HUDEP-2 (cell line): ENCODE results near the gene CTSW.

Experiments
- DNase-seq, 76 experiments: peaks; one replicate each; lab custom pipeline; 2025; ENCODE audit not compliant: unreplicated experiment in 76 of 76; lab: John Stamatoyannopoulos, UW

The CTSW gene

GRCh38 chr11:65866509-65867283 lies 12.9 kb upstream of the CTSW start:
- no peak for DNase-seq

DNA sequence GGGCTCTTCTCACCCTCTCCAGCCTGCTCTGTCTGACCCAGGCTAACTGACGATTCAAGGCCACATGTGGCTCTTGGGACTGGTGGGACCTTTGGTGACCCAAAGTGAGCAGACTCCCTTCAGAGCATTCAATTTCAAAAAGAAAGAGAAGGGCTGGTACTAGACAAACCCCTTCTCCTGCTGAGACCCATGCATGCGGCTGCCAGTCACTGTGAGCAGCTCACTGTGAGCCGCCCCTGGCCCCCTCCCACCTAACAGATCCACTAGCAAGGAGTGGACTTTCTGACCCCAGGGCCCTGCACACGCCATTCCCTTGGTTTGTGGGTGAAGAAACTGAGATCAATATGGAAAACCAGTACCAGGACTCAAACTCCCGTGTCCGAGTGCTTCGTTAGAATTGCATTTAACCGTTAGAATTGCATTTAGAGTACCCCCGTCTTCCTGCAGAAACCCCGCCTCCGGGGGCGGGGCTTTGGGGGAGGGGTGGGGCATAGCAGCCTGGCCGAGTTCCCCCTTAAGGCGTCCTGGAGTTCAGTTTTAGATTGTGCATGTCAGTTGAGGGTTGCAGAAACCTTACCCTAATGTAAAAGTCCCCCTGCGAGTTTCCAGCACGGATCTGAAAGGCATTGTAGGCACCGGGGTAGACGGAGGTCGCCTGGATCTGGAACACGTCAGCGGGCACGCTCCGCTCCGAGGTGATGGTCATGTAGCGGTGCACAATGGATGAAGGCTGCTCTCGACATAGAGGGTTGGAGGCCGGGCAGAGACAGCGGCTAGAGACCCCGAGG lies 12.2 kb upstream of the CTSW start:
- peak in 4 of 76 experiments; percentile 3 to 15 (median 6) for DNase-seq

DNA sequence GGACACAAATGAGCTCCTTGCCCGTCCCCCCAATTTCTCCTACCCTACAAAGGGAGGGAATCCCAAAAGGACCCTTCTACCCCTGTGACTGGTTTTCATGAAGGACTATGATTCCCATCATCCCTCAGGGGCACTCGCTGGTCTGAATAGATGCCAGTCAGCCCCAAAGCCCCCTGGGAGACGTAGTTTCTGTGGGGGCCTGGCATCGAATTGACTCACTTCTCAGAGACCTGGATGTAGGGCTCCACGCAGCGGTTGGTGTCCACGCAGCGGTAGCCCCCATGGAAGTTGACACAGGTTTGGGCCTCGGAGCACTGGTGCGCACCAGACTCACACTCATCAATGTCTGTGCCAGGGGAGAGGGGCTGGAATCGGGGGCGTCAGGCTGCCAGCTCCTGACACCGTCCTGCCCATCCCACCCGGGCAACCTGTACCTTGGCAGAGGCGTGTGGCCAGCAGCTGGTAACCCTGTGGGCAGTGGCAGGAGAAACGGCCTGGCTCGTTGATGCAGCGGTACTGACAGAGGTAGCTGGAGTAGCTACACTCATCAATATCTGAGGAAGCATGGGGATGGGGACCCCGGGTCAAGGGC lies 11.5 kb upstream of the CTSW start:
- DNase-seq = peak in 2 of 76 experiments; percentile 16 to 21

DNA sequence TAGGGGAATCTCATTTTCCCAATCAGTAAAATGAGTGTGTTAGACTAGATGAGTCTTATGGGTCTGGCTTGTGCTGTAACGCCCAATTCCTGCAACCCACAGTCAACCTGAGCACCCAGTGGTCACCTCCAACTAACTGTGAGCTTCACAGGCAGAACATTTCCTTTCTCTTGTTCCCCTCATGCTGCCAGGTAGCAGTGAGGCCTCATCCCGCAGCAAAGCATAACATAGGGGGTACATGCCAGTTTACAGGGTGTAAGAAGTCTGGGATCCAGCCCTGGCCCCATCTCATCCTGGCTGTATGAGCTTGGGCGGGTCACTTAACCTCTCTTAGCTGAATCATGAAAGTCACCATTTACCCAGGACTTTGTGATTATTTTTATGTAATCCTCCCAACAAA lies 10.7 kb upstream of the CTSW start:
- DNase-seq = no peak

- peak in 1 of 76 experiments; percentile 7 for DNase-seq
Observed at GRCh38 chr11:65869643-65870306, 9.9 kb upstream of the CTSW start.

DNA sequence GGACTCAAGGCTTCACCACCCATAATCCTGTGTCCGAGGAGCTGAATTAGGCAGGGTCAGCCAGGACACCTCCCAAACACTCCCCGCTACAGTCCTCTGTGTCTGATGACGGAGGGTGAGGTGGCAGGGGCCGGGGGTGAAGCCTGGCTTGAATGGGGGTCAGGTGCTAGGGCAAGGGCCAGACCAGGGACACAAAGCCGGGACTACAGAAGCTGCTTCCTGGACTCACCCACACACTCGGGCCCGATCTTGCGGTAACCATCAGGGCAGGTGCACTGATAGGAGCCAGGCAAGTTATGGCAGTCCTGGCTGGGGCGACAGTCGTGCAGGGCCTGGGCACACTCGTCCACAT lies 9.4 kb upstream of the CTSW start:
- no peak for DNase-seq

DNA sequence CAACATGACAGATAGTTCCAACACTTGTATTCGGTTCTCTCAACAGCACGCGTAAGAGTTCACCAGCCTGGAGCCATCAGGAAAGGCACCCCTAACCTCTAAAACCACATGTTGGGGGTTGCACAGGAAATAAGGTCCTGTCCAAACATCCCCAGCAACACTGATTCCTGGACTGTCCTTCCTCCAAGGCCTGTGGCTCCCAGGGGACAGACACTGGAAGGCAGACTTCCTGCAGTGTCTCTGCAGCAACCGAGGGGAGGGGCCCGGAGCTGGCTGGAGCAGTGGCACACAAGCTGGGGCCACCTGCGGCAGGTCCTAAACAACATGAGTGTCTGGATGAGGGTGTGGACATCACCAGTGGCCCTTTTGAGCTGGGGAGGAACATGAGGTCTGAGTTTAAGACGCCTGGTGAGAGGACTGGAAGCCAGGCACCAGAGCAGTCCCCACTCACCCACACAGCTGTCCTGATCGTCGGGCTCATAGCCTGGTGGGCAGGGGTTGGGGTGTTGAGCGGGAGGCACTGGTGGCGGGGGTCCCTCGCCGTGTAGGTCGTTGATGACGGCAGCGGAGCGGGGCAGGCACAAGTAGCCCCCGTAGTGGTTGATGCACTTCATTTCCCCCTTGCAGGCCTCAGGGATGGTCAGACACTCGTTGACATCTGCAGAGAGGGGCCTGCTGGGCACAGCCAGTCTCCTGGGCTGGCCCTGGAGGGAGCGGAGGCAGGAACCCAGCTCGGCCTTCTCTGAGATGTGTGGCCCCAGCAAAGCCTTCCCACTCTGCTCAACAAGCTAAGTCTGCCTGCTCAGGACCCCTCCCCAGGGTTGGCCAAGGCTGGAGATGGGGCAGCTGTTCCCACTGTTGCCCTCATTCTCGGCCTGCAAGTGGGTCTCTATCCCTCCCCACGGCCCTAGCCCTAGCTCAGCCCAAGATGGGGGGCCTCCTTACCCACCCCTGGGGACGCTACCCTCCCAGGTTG lies 8.6 kb upstream of the CTSW start:
- no peak for DNase-seq

- no peak for DNase-seq
Observed at GRCh38 chr11:65871811-65872548, 7.7 kb upstream of the CTSW start.

- no peak for DNase-seq
Observed at GRCh38 chr11:65872586-65873317, 6.9 kb upstream of the CTSW start, which contains the start of gene EFEMP2. TSS of gene EFEMP2 (minus strand) at chr11:65872800. CDS start at chr11:65872354, 446 bp downstream.

DNA sequence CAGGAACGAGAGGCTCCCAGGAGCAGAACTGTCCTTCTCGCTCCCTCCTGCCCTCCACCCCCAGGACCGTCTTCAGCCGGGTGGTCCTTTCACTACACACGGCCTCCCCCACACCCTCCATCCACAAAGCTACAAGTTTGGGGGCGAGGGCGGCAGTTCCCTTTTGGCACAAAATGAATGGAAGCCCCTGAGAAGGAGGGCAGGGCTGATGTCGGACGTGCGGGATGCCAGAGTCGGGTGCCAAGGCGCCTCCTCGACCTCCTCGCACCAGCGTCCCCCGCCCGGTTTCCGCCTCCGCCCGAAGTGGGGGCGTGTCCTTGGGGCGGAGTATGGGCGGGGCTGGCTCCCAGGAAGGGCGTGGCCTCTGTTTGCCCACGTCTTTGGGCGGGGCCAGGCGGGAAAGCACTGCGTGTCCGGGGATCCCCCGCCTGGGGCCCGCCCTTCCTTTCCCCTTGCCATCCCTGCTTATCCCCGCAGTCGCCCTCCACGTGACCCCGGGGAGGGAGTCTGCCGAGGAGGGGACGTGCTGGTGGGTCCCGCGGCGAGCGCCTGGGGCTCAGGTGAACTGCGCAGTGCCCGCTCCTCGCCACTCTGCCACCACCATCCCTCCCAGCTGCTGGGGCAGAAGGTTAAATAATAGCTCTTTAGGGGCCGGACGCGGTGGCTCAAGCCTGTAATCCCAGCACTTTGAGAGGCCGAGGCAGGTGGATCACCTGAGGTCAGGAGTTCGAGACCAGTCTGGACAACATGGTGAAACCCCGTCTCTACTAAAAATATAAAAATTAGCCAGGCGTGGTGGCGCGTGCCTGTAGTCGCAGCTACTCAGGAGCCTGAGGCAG lies 6.1 kb upstream of the CTSW start:
- DNase-seq = peak in 73 of 76 experiments; percentile 58 to 96 (median 86)

- no peak for DNase-seq
Observed at GRCh38 chr11:65880027-65880426, 390 bp downstream of the CTSW start.

DNA sequence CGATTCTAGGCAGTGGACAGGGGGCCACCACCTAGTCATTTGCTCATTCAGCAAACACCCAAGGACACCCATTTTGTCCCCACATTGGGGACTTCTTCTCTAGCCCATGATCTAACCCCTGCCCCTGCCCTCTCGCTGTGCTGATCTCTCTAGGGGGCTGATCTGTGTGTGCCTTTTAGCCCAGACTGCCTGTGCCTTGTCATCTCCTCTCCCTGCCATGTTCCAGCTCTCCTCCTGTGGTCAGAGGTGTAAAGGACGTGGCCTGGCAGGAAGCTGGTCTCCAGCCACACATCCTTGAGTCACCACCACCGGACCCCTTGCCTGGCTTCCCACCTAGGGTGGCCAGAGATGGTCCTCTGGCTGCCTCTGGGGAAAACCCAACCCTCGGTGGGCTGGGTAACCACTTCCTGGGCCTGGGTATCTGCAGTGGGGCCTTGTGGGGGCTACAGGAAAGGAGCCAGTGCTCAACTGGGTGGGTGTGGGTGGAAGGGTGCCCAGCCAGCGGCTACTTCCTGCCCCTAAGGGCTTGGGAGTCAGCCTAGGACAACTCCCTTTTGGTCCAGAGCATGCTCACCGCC lies 1.3 kb downstream of the CTSW start:
- DNase-seq = no peak

DNA sequence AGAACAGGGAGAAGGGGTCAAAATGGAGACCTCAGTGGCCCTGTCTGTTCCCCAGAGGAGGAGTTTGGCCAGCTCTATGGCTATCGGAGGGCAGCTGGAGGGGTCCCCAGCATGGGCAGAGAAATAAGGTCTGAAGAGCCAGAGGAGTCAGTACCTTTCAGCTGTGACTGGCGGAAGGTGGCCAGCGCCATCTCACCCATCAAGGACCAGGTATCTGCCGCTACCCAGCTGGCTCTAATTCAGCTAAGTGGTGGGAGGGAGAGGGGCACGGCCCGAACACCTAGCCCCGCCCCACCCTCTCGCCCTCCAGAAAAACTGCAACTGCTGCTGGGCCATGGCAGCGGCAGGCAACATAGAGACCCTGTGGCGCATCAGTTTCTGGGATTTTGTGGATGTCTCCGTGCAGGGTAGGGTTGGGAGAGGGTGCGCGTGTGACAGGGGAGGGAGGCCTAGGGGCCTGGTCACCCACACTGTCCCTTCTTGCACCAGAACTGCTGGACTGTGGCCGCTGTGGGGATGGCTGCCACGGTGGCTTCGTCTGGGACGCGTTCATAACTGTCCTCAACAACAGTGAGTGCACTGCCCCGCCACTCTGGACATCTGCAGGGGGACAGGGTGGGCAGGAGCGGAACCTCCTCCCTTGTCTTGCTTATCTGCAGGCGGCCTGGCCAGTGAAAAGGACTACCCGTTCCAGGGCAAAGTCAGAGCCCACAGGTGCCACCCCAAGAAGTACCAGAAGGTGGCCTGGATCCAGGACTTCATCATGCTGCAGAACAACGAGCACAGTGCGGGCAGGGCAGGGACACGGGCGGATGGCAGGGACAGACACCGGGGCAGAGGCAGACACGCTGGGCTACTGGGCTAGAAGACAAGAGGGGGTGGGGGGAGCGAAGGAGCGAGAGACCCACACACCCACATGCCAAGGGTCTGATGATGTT lies 2.8 kb downstream of the CTSW start:
- no peak for DNase-seq

DNA sequence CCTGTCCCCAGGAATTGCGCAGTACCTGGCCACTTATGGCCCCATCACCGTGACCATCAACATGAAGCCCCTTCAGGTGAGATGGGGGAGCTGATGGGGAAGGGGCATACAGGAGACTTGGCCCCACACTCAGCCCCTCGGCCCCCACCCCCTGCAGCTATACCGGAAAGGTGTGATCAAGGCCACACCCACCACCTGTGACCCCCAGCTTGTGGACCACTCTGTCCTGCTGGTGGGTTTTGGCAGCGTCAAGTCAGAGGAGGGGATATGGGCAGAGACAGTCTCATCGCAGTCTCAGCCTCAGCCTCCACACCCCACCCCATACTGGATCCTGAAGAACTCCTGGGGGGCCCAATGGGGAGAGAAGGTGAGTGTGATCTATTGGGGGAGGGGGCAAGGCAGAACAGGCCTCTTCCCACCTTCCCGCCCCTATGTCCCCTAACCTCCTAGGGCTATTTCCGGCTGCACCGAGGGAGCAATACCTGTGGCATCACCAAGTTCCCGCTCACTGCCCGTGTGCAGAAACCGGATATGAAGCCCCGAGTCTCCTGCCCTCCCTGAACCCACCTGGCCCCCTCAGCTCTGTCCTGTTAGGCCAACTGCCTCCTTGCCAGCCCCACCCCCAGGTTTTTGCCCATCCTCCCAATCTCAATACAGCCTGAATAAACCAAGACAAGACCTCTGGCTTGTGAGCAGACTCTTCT lies 3.6 kb downstream of the CTSW start:
- no peak for DNase-seq

DNA sequence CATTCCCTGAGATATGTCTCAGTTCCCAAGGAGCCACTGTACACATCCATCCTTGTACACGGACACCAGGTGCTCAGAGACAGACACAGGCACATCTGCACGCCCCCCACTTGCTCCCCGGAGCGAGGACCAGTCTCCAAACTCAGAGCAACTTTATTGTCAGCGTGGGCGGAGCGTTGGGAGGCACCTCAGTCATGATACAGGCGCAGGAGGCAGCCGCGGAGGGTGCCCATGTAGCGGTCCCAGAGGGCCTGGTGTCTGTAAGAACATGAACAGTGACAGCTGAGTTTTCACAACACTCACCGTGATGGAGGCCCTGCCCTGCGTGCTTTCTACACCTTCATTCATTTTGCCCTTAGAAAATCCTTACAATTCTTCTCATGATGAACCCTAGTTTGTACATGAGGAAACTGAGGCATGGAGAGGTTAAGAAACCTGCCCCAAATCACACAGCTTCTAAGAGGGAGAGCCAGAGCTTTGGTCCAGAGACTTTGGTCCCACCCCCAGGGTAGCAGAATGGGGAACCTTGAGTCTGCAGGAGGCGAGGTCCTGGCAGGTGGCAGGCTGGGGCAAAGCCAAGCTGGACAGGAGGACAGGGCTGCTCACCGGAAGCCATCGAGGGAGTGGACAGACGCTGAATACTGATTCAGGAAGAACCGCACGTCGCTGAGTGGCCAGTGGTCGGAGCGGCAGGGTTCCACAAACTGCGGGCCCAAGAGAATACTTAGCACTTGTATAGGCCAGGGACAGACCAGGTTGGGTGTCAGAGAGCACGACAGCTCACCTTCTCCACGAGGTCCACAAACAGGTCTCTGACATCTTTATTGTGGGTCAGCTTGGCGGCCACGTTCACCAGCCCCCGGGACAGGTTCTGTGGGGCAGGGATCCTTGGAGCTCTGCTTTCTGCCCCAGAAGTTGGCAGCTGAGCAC lies 4.4 kb downstream of the CTSW start:
- no peak for DNase-seq
